Ishikawa (cell line): Measurements from ENCODE around the gene IMMP2L.

Experiments
- CEBPB ChIP-seq: IDR thresholded peaks from 2 replicates; pipeline ENCODE4 v1.6.1; 2012
- CREB1 ChIP-seq: IDR thresholded peaks from 2 replicates; pipeline ENCODE4 v1.6.1; 2012; ENCODE audit warnings: low read depth
- EGR1 ChIP-seq: IDR thresholded peaks from 2 replicates; pipeline ENCODE4 v1.6.1; 2012
- EP300 ChIP-seq: IDR thresholded peaks from 2 replicates; pipeline ENCODE4 v1.6.1; 2012; ENCODE audit warnings: borderline replicate concordance
- FOXM1 ChIP-seq: IDR thresholded peaks from 2 replicates; pipeline ENCODE4 v1.6.1; 2012; ENCODE audit warnings: low read depth, borderline replicate concordance
- MAX ChIP-seq: IDR thresholded peaks from 2 replicates; pipeline ENCODE4 v1.6.1; 2012
- NFIC ChIP-seq: IDR thresholded peaks from 2 replicates; pipeline ENCODE4 v1.6.1; 2012
- RAD21 ChIP-seq: IDR thresholded peaks from 2 replicates; pipeline ENCODE4 v1.6.1; 2012; ENCODE audit warnings: low read depth
- REST ChIP-seq: IDR thresholded peaks from 2 replicates; pipeline ENCODE4 v1.6.1; 2012; ENCODE audit warnings: low read depth, mild to moderate bottlenecking
- TAF1 ChIP-seq: IDR thresholded peaks from 2 replicates; pipeline ENCODE4 v1.6.1; 2012; ENCODE audit warnings: low read depth, mild to moderate bottlenecking
- TCF12 ChIP-seq: IDR thresholded peaks from 2 replicates; pipeline ENCODE4 v1.6.1; 2012; ENCODE audit warnings: low read depth
- TEAD4 ChIP-seq: IDR thresholded peaks from 2 replicates; pipeline ENCODE4 v1.6.1; 2012
- USF1 ChIP-seq: IDR thresholded peaks from 2 replicates; pipeline ENCODE4 v1.6.1; 2012
- YY1 ChIP-seq: IDR thresholded peaks from 2 replicates; pipeline ENCODE4 v1.6.1; 2012; ENCODE audit warnings: low read depth
- ZBTB7A ChIP-seq: IDR thresholded peaks from 2 replicates; pipeline ENCODE4 v1.6.1; 2012; ENCODE audit warnings: low read depth

The IMMP2L gene

GRCh38 chr7:110647266-110647665, 915.0 kb downstream of the IMMP2L start:
- no peak for TF ChIP-seq REST
- TF ChIP-seq TCF12 = no peak
- TF ChIP-seq YY1 = no peak
- no peak for TF ChIP-seq CREB1
- no peak for TF ChIP-seq TAF1
- TF ChIP-seq MAX = no peak
- no peak for TF ChIP-seq FOXM1
- no peak for TF ChIP-seq EP300
- no peak for TF ChIP-seq NFIC
- TF ChIP-seq CEBPB = no peak
- no peak for TF ChIP-seq RAD21

- no peak for TF ChIP-seq CREB1
- TF ChIP-seq NFIC = no peak
- TF ChIP-seq CEBPB = no peak
- TF ChIP-seq RAD21 = no peak
- TF ChIP-seq EGR1 = no peak
- no peak for TF ChIP-seq EP300
- no peak for TF ChIP-seq TCF12
- TF ChIP-seq YY1 = no peak
- TF ChIP-seq REST = no peak
- TF ChIP-seq TAF1 = no peak
- TF ChIP-seq USF1 = no peak
- no peak for TF ChIP-seq ZBTB7A
- TF ChIP-seq FOXM1 = no peak
- TF ChIP-seq MAX = no peak
- TF ChIP-seq TEAD4 = no peak
Measured at GRCh38 chr7:110646804-110647203, 915.5 kb downstream of the IMMP2L start.

- TF ChIP-seq EP300 (no peak), FOXM1 (no peak), CREB1 (no peak), TAF1 (no peak), MAX (no peak)
Measured at GRCh38 chr7:110645616-110646015, 916.7 kb downstream of the IMMP2L start.

- TF ChIP-seq EGR1 (no peak), MAX (no peak), FOXM1 (no peak), ZBTB7A (no peak), USF1 (no peak), CREB1 (no peak), NFIC (no peak), RAD21 (no peak), TCF12 (no peak), REST (no peak), YY1 (no peak), EP300 (no peak), TEAD4 (no peak), CEBPB (no peak), TAF1 (no peak)
Measured at GRCh38 chr7:110645060-110645459, 917.2 kb downstream of the IMMP2L start.
